Neural cell (in vitro differentiated cells): Measurements from ENCODE around the gene EHMT1.

Experiments used
- EZH2 ChIP-seq: fragments of 200-600, 300-800 bp; shearing (Covaris generic), sonication (generic); IDR thresholded peaks from 2 replicates; pipeline ENCODE4 v1.6.1; 2014; ENCODE audit warnings: antibody characterized with exemption, low read length, borderline replicate concordance, mild to moderate bottlenecking; ENCODE audit not compliant: insufficient read depth, poor library complexity, severe bottlenecking
- MXI1 ChIP-seq: fragments of 450-650 bp; conservative IDR thresholded peaks from 2 replicates; pipeline ENCODE4 v1.6.1; 2014; ENCODE audit warnings: antibody characterized with exemption, mild to moderate bottlenecking; ENCODE audit not compliant: poor library complexity, severe bottlenecking
- POLR2AphosphoS5 ChIP-seq: IDR thresholded peaks from 2 replicates; pipeline ENCODE4 v1.6.1; 2012
- RAD21 ChIP-seq: fragments of 450-650 bp; conservative IDR thresholded peaks from 2 replicates; pipeline ENCODE4 v1.6.1; 2014; ENCODE audit warnings: antibody characterized with exemption, mild to moderate bottlenecking, moderate library complexity
- TF ChIP-seq, protein P1 (sequence below): fragments of 450-650 bp; IDR thresholded peaks from 2 replicates; pipeline ENCODE4 v1.5.1; 2014; ENCODE audit warnings: antibody characterized with exemption, mild to moderate bottlenecking, moderate library complexity; ENCODE audit not compliant: poor library complexity, severe bottlenecking
- TF ChIP-seq, protein P2 (sequence below): IDR thresholded peaks from 2 replicates; pipeline ENCODE4 v1.6.1; 2012; ENCODE audit warnings: borderline replicate concordance

DNA sequence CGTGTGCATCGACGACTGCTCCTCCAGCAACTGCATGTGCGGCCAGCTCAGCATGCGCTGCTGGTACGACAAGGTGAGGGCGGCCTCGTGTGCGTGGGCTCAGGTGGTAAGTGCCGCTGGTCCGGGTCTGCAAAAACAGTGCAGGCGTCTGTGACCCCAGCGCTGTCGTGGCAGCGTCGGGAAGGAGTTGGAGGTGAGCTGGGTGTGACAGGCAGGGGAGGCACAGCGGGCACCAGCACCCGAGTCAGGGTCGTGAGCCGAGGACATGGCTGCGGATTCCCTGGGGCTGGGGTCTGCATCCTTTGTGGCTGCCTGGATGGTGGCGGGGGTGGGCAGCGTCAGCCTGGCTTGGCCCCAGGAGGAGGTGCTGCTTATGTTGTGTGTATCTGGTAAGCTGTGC lies 195.6 kb downstream of the EHMT1 start:
- TF ChIP-seq POLR2AphosphoS5 (no peak), MXI1 (no peak), RAD21 (no peak), EZH2 (no peak)
- TF ChIP-seq, protein P1, sequence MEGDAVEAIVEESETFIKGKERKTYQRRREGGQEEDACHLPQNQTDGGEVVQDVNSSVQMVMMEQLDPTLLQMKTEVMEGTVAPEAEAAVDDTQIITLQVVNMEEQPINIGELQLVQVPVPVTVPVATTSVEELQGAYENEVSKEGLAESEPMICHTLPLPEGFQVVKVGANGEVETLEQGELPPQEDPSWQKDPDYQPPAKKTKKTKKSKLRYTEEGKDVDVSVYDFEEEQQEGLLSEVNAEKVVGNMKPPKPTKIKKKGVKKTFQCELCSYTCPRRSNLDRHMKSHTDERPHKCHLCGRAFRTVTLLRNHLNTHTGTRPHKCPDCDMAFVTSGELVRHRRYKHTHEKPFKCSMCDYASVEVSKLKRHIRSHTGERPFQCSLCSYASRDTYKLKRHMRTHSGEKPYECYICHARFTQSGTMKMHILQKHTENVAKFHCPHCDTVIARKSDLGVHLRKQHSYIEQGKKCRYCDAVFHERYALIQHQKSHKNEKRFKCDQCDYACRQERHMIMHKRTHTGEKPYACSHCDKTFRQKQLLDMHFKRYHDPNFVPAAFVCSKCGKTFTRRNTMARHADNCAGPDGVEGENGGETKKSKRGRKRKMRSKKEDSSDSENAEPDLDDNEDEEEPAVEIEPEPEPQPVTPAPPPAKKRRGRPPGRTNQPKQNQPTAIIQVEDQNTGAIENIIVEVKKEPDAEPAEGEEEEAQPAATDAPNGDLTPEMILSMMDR, result no peak
- TF ChIP-seq, protein P2, sequence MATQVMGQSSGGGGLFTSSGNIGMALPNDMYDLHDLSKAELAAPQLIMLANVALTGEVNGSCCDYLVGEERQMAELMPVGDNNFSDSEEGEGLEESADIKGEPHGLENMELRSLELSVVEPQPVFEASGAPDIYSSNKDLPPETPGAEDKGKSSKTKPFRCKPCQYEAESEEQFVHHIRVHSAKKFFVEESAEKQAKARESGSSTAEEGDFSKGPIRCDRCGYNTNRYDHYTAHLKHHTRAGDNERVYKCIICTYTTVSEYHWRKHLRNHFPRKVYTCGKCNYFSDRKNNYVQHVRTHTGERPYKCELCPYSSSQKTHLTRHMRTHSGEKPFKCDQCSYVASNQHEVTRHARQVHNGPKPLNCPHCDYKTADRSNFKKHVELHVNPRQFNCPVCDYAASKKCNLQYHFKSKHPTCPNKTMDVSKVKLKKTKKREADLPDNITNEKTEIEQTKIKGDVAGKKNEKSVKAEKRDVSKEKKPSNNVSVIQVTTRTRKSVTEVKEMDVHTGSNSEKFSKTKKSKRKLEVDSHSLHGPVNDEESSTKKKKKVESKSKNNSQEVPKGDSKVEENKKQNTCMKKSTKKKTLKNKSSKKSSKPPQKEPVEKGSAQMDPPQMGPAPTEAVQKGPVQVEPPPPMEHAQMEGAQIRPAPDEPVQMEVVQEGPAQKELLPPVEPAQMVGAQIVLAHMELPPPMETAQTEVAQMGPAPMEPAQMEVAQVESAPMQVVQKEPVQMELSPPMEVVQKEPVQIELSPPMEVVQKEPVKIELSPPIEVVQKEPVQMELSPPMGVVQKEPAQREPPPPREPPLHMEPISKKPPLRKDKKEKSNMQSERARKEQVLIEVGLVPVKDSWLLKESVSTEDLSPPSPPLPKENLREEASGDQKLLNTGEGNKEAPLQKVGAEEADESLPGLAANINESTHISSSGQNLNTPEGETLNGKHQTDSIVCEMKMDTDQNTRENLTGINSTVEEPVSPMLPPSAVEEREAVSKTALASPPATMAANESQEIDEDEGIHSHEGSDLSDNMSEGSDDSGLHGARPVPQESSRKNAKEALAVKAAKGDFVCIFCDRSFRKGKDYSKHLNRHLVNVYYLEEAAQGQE, result no peak
